GM12865 (cell line): ENCODE data around the gene CCDC89.

ENCODE experiments used
- DNase-seq: peaks from one replicate; pipeline ENCODE4 v3.0.0; 2010; ENCODE audit warnings: low read depth
- H3K4me3 ChIP-seq: 2 replicates; pipeline ENCODE4 v1.5.1; 2011; ENCODE audit warnings: mild to moderate bottlenecking, low read depth, low read length, control low read depth
- TF ChIP-seq, protein P1 (sequence below): IDR thresholded peaks from 2 replicates; pipeline ENCODE4 v1.5.1; 2011; ENCODE audit warnings: low read length, control low read depth, low read depth, inconsistent platforms; ENCODE audit not compliant: insufficient read depth; ENCODE audit errors: missing control alignments

Gene CCDC89

DNA sequence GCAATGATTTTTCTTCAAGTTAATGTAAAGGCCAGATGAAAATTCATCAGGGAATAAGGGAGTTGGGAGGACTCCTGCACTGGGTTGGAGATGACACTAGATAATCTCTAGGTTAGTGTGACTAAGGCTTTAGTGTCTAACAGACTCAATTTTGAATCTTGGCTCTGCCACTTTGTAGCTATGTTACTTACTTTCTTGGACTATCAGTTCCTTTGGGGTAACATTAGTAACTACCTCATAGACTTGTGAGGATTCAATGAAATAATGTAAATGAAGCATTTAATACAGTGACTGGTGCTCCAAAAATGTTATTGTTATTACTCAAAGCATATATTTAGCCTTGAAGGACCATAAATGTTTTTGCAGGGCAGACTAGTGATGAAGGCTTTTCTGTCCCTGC, 9.6 kb upstream of the CCDC89 start:
- H3K4me3 ChIP-seq = no peak overlapping the region
- TF ChIP-seq, protein P1, sequence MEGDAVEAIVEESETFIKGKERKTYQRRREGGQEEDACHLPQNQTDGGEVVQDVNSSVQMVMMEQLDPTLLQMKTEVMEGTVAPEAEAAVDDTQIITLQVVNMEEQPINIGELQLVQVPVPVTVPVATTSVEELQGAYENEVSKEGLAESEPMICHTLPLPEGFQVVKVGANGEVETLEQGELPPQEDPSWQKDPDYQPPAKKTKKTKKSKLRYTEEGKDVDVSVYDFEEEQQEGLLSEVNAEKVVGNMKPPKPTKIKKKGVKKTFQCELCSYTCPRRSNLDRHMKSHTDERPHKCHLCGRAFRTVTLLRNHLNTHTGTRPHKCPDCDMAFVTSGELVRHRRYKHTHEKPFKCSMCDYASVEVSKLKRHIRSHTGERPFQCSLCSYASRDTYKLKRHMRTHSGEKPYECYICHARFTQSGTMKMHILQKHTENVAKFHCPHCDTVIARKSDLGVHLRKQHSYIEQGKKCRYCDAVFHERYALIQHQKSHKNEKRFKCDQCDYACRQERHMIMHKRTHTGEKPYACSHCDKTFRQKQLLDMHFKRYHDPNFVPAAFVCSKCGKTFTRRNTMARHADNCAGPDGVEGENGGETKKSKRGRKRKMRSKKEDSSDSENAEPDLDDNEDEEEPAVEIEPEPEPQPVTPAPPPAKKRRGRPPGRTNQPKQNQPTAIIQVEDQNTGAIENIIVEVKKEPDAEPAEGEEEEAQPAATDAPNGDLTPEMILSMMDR = no peak
- no peak for DNase-seq

DNA sequence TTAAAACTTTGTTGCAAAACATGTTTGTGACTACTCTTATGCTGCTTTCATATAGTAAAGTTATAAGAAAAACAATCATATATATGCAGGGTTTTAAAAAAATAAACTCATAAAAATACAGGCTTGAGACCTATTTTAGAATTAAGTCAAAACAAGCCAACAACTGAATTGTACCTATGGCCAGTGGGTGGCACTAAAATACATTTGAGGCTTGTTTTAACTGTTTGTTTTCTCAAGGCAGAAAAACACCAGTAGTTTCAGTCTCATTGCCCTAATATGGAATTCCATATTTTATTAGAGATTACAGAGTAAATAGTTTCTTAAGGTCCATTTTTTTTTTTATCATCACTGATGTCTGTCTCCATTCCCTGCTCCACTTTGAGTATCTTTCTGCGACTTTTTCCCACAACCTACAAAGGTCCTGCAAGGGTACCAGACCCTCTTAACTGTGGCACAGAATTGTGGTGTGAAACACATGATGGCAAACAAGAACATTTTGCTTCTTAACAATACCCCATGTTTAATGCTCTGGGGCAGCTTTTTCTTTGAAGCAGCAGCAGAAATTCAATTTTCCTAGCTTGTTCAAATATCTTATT, 8.5 kb upstream of the CCDC89 start:
- TF ChIP-seq, protein P1 = peak; percentile 29
- no peak overlapping the region for H3K4me3 ChIP-seq
- peak; percentile 26 for DNase-seq

DNA sequence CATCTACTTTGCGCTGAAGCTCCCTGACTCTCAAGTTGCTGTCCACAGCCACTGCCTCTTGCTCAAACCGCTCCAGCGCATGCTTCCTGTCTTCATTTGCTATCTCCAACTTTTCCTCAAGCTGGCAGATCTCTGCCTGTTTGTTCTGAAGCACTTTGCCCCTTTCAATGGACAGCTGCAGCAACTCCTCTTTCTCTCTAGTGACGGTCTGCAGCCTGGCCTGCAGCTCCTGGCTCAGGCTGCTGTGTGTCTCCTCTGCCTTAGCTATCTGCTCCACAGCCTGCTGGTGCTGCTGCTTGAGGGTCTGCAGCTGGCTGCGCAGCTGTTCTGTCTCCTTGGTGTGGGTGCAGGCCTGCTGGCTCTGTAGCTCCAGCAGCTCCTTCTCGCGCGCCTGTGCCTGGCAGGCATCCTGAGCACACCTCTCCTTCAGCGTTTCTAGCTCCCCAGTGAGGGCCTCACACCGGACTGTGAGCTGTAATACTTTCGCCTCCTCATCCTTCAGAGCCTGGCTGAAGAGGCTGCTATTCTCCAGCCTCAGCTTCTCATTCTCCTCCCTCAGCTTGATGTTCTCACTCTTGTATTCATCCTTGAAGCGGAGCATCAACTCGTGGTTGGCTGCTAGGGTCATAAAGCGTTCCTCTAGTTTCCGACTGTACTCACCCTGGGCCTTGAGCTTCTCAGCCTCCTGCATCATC, 723 bp downstream of the CCDC89 start:
- TF ChIP-seq, protein P1 = no peak
- no peak for DNase-seq
- H3K4me3 ChIP-seq = no peak overlapping the region

DNA sequence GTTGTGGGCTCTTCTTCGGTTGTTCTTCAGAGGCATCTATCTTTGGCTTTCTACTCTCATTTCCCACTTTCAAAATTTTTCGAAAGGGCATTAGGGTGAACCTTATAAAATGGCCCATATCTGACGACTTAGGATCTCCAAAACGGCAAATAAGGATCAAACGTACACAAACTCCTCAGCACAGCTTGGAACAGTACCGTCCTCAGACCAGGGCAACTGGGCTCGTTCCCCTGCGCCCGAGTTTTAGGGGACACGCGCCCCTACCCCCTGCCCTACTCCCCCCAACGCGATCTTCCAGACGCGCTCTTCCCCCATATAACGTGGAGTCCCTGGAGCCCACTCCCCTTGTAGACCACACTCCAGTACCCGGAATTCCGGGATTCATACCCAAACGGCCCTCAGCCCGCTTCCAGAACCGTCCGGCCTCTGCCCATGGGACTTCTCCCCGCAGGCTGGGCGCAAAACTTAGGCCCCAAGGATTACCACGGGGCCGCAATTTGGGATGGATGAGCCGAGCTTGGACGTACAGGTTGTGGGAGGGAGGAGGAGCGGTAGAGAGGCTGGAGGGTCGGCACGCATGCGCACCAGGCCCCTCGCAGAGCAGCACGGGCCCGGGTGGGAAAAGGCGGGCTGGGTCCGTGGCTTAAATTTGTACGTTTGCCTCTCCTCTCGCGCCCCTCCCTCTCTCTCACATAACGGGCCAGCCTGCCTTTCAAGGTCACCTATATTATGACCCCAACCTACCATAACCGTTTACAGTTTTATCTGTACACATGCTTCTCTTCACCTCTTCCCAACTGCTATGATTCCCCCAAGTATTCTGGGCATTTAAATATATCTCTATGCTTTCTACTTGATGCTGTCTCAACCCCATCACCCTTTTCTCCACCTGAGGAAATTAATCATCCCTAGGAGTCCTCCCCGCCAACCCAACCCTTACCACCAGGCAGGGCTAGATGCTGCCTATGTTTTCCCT, 3.4 kb downstream of the CCDC89 start:
- TF ChIP-seq, protein P1 = no peak
- H3K4me3 ChIP-seq = peak overlapping the region; percentile 49

DNA sequence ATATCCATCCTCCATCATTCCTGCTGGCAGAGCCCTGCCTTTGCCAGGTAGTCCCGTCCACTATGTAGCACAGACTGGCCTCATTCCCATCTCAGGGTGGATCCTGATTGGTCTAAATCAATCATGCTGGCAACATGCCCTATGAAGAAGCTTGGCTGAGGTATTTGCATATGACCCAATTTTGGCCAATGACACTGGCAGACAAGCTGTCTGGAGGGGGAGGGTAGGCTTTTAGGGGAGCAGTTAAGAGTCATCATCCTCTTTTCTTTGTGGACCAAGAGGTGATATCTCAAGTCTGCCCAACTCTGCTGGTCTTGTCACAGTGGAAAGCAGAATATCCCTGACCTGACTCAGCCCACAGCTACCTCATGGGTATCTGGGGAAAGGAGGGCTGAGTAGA, 5.1 kb downstream of the CCDC89 start:
- TF ChIP-seq, protein P1 = no peak
- H3K4me3 ChIP-seq = no peak overlapping the region
- DNase-seq = peak; percentile 20

More for the DNA sequence above, 3.4 kb downstream of the CCDC89 start:
- DNase-seq = peak; percentile 60

DNA sequence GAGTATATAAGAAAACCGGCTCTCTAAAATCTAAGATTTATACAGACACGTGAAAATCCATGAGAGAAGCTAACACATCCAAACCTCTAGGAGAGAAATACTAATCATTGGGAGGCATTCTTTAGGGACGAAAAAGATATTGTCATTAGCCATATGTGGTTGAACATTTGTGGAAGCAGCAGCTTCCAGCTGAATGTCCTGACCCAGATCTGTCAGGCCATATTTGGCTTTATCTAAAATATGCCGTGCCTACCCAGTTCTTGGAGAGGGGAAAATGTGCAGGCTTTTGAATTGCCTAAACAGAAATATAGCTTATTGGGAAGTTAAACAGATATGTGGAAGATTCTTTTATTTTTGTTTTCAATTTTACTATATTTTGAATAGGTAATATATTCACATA, 6.4 kb downstream of the CCDC89 start:
- TF ChIP-seq, protein P1 = no peak
- no peak for DNase-seq
- no peak overlapping the region for H3K4me3 ChIP-seq
